Gastroesophageal sphincter (tissue), 3 donors: ENCODE measurements around the gene SFI1.

Experiments used
- CTCF ChIP-seq, 4 experiments: fragments of 200-600 bp in 2 of 4; fragments of 450-650 bp in 2 of 4; sonication (generic) in 1 of 4; IDR thresholded peaks; one replicate each; pipeline ENCODE4 v1.5.1; 2017 to 2019; ENCODE audit warnings: antibody characterized with exemption in 4 of 4, mild to moderate bottlenecking in 2 of 4, moderate library complexity in 2 of 4
- POLR2A ChIP-seq, 2 donors: fragments of 450-650 bp; IDR thresholded peaks; one replicate each; pipeline ENCODE4 v1.6.1; 2017; ENCODE audit warnings: antibody characterized with exemption in 2 of 2, mild to moderate bottlenecking in 2 of 2, moderate library complexity in 1 of 2
- POLR2AphosphoS5 ChIP-seq: sonication (generic); formaldehyde crosslinking; IDR thresholded peaks from one replicate; pipeline ENCODE4 v1.6.1; 2017; ENCODE audit warnings: antibody characterized with exemption

- no peak for TF ChIP-seq POLR2AphosphoS5
- no peak for TF ChIP-seq CTCF (IDR thresholded peaks at IDR 0.05)
- no peak for TF ChIP-seq POLR2A (IDR thresholded peaks at IDR 0.05)
Observed at GRCh38 chr22:31629741-31630184, 133.4 kb downstream of the SFI1 start.
